GM18505 (cell line): Measurements from ENCODE around the gene BEX3.
"Not testable (repeated sequence)": the region's sequence is repeated elsewhere in the genome, so short reads cannot be mapped to it uniquely, and the experiment has no call there.

Experiments used
- ATAC-seq: cut with Tn5 transposase; IDR thresholded peaks from one replicate; pipeline ENCODE4 v1.9.1; 2021; ENCODE audit not compliant: unreplicated experiment
- POLR2A ChIP-seq: IDR thresholded peaks from 4 replicates; pipeline ENCODE4 v1.6.1; 2011; ENCODE audit warnings: borderline replicate concordance; ENCODE audit not compliant: insufficient read depth, insufficient read length; ENCODE audit errors: extremely low read depth

Gene BEX3

DNA sequence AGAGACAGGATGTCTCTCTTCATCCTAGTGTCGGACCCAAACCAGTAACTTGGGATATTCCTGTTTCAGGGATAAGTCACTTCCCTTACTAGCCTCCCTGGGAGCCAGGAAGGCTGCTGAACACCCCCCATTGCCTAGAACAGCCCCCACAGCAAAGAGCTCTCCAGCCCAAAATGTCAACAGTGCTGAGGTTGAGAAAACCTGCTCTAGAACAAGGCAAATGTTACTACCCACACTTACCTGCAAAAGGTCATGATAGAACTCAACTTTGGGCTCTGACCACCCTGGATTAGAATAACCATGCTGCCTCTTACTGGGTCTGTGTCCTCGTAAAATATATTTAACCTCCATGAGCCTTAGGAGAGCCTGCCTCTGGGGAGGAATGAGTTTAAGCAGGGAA is 20.3 kb downstream of the BEX3 start:
- no peak for TF ChIP-seq POLR2A
- no peak for ATAC-seq

- ATAC-seq = no peak
- TF ChIP-seq POLR2A = no peak
Measured at GRCh38 chrX:103397707-103398106, 21.4 kb downstream of the BEX3 start.

GRCh38 chrX:103398421-103398864 is 22.1 kb downstream of the BEX3 start:
- no peak for TF ChIP-seq POLR2A
- no peak for ATAC-seq

DNA sequence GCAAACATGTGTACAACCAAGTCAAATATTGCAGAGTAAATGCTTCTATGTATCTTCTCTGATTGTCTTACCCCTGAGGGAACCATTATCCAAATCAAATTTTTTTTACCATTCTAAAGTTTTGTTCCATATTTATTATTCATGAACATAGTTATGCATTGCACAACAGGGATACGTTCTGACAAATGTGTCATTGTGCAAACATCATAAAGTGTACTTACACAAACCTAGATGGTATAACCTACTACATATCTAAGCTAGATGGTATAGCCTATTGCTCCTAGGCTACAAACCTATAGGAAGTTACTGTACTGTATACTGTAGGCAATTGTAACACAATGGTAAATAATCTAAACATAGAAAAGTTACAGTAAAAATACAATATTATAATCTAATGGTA is 23.4 kb downstream of the BEX3 start:
- TF ChIP-seq POLR2A = no peak
- no peak for ATAC-seq

DNA sequence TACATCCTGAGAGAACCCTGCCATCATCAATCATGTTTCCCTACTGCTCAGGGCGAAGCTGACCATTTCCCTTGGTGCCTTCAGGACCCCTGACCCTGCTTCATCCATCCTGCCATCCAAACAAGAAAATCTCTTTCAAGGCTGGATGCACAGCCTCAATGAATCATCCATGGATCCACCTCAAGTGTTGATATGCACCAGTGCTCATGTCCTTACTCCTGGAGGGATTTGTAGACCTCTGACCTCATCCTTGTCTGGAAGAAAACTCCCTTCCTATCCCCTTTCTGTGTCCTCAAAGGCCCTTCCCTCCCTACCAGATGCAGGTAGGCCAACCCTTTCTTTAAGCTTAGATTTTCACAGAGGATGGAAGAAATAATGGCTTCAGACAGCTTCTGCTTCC is 24.6 kb downstream of the BEX3 start:
- no peak for ATAC-seq
- no peak for TF ChIP-seq POLR2A

- peak; percentile 22 for TF ChIP-seq POLR2A
- ATAC-seq = peak; percentile 94
Measured at GRCh38 chrX:103404231-103405008, 28.1 kb downstream of the BEX3 start.

GRCh38 chrX:103405009-103405333 is 28.6 kb downstream of the BEX3 start:
- no peak for TF ChIP-seq POLR2A
- ATAC-seq = no peak

DNA sequence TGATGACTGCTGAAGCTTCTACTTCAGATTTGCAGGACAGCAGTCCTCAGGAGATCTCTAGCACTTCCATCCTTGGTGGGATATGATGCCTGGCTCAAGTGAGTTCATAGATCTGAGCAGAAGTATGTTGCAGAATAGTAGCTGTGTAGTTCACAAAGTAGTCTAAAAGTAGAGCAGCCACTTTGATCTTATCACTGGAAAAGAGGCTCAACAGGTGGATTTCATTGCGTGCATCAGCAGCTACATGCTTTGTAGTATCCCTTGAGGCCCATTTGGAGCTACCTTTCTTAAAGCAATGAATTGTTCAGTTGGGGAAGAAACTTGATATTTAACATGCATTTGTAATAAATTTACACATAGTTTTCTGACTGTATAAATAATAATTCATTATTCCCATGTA is 29.9 kb downstream of the BEX3 start:
- TF ChIP-seq POLR2A = no peak
- ATAC-seq = no peak

DNA sequence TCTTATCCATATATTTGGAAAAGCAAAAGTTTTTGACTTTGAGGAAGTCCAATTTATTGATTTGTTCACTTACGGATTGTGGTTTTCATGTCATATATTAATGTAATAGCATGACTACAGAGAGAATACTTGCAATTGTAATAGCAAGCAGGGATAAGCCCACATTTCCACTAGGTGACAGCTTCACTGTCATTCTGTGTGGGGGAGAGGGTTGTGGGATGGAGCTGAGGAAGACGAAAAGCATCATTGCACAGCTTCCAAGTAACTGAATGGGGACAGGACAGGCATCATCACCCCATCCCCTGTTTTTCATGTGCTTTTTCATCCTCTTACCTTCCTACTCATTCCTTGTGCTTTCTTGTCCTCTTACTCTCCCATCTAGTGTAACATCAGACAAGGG is 31.4 kb downstream of the BEX3 start:
- ATAC-seq = no peak
- no peak for TF ChIP-seq POLR2A

- ATAC-seq = not testable (repeated sequence)
Measured at GRCh38 chrX:103411721-103412120, 35.4 kb downstream of the BEX3 start.

DNA sequence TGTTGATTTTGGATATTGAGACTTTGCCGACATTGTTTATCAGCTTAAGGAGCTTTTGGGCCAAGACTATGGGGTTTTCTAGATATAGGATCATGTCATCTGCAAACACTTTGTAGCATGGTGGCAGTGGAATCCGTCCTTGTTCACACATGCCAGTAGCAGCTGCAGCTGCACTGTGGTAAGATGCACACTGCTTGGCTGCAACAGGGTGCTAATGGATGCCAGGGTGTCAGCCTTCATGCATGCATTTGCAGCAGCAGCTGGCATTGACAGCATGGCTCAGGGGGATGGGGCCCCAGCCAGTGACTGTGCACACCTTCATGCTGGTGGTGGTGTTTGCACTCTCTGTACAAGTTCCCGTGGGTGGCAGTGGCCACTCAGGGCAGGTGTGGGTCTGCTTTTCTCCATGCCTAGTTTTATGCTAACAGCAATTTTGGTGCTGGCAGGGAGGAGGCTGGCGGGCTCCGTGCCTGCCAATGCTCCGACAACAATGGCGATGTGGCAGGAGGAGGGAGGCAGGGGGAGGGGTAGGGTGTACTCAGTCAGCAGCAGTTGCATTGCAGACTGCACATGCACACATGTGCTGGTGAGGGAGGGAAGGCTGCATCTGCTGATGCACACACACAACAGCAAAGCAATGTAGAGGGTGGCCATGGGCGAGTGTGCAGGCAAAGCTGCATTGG is 37.5 kb downstream of the BEX3 start:
- no peak for ATAC-seq
- TF ChIP-seq POLR2A = no peak

GRCh38 chrX:103414561-103414960 is 38.2 kb downstream of the BEX3 start:
- no peak for TF ChIP-seq POLR2A
- ATAC-seq = no peak

DNA sequence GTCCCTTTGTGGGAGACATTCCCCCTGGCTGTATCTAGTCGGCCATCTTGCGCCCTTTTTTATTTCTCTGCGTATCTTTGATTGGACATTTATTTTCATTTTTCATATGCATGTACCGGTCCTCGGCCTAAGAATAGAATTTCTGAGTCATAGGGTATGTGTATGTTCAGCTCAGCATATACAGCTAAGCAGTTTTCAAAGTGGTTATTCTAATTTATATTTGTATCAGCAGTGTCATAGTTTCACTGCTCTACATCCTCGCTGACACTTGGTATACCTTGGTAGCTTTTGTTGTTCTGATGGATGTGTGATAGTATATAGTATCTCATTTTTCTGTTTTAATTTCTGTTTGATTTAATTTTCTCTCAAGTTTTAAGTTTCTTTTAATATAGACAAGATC is 38.7 kb downstream of the BEX3 start:
- no peak for TF ChIP-seq POLR2A
- ATAC-seq = no peak

DNA sequence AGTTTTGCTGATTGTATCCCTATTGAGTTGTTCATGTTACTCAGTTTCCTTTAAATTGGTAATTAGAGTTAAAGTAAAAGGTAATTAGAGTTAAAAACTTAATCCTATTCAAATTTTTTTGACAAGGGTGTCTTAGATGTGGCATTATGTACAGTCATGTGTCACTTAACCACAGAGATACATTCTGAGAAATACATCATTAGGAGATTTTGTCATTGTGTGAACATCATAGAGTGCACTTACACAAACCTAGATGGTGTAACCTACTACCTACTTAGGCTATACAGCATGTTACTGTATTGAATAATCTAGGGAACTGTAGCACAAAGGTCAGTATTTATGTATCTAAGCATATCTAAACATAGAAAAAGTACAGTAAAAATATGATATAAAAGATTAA is 39.2 kb downstream of the BEX3 start:
- no peak for ATAC-seq
- no peak for TF ChIP-seq POLR2A
